AG04449 (cell line): ENCODE results near the gene PTPN11.
"Not testable (repeated sequence)": the region's sequence is repeated elsewhere in the genome, so short reads cannot be mapped to it uniquely, and the experiment has no call there.

Source experiments
- CTCF ChIA-PET: fragments of 350-600 bp; formaldehyde crosslinking; extraction: SDS; loops from one replicate; lab custom pipeline; 2021; ENCODE audit warnings: antibody characterized with exemption; lab: Yijun Ruan, JAX
- POLR2A ChIA-PET: fragments of 400-600, 350-600 bp; formaldehyde crosslinking; extraction: SDS; loops from one replicate; lab custom pipeline; 2020; ENCODE audit warnings: antibody characterized with exemption, inconsistent platforms; lab: Yijun Ruan, JAX
- DNase-seq: peaks from one replicate; pipeline ENCODE4 v3.0.0-alpha.2; 2010; ENCODE audit warnings: low read depth, low spot score
- H3K4me3 ChIP-seq: 2 replicates; pipeline ENCODE4 v1.5.1; 2011; ENCODE audit warnings: low read depth, mild to moderate bottlenecking, control low read depth, low read length
- CTCF ChIP-seq: IDR thresholded peaks from one replicate; pipeline ENCODE4 v1.5.1; 2011; ENCODE audit warnings: mild to moderate bottlenecking, moderate library complexity, low read length, control low read depth, inconsistent platforms; ENCODE audit not compliant: insufficient read depth; ENCODE audit errors: missing control alignments

PTPN11 gene

DNA sequence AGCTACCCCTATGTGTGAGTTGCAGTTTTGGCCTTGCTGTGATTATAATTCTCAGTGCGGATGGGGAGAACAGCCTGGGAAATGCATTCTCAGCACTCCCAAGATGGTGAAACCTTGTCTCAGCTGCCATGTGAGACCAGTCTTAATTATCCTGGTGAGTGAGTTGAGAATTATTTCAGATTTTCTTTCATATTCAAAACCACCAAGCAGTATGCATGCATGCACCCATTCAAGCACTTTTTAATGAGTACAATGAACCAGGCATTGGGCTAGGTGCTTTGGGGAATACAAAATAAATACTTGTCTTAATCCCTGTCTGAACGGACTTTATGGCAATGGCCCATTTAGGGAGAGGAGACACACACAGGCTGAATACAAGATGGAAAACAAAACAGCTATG, 94.7 kb downstream of the PTPN11 start:
- TF ChIP-seq CTCF, result no peak
- DNase-seq, result no peak
- ChIA-PET CTCF (no interaction called here), POLR2A (no interaction called here)
- no peak overlapping the region for H3K4me3 ChIP-seq

- ChIA-PET CTCF (no interaction called here), POLR2A (interaction anchor here (0.6 kb wide), 1 partner anchor 26 kb away, joined by 3 read pairs; no protein-coding TSS in a partner anchor)
- DNase-seq, result no peak
- TF ChIP-seq CTCF, result no peak
- H3K4me3 ChIP-seq, result no peak overlapping the region
These were observed 95.7 kb downstream of the PTPN11 start for GRCh38 chr12:112514456-112514855.

- no peak for TF ChIP-seq CTCF
- no peak for DNase-seq
- CTCF ChIA-PET, result no interaction called here
- POLR2A ChIA-PET, result interaction anchor here (0.6 kb wide), 1 partner anchor 27 kb away, joined by 3 read pairs; no protein-coding TSS in a partner anchor
- no peak overlapping the region for H3K4me3 ChIP-seq
These were observed 96.3 kb downstream of the PTPN11 start for GRCh38 chr12:112514926-112515642.

GRCh38 chr12:112515868-112516267, 97.1 kb downstream of the PTPN11 start:
- ChIA-PET CTCF (no interaction called here), POLR2A (no interaction called here)
- TF ChIP-seq CTCF, result no peak

DNA sequence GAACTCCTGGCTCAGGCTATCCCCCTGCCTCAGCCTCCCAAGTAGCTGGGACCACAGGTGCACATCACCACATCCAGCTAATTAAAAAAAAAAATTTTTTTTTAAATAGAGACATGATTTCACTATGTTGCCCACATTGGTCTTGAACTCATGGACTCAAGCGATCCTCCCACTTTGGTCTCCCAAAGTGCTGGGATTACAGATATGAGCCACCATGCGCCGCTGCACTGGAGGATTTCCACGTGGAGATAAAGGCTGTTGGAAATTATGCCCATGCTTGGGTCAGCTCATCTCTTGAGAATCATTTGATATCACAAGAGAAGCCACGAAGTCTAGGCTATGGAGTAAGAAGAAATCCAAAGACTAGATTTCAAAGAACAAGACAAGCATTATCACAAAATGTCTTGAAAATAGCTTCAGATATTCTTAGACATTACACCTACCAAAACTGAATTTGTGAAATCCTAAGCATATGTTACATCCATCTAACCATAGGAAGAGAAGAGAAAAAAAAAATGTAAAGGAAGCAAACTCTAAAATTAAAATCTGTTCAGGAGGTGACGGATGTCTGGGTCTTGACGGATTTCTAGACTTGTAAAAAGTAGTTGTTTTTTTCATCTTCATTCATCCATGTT, 99.1 kb downstream of the PTPN11 start:
- DNase-seq, result no peak
- no peak overlapping the region for H3K4me3 ChIP-seq
- ChIA-PET POLR2A (no interaction called here), CTCF (no interaction called here)
- no peak for TF ChIP-seq CTCF

More at GRCh38 chr12:112515868-112516267, 97.1 kb downstream of the PTPN11 start:
- DNase-seq, result no peak
- H3K4me3 ChIP-seq, result no peak overlapping the region

DNA sequence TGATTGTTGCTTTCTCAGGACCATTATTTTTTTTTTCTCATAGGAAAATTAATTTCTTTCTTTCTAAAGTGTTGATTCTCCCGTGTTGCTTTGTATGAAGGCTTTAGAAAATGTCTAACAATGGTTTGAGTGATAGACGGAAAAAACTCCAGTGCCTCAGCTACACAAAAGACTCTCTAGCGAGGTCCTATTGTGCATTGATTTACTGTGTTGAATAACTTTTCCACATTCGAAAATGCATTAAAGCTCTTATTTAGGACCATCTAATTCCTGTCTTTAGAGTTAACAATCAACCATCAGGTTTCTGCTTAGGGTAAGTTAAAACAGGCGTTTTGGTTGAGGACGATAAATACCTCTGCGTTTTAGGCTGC, 99.6 kb downstream of the PTPN11 start:
- no peak for TF ChIP-seq CTCF
- H3K4me3 ChIP-seq, result no peak overlapping the region
- no peak for DNase-seq
- ChIA-PET CTCF (no interaction called here), POLR2A (no interaction called here)

GRCh38 chr12:112519841-112520340, 101.1 kb downstream of the PTPN11 start:
- CTCF ChIA-PET, POLR2A ChIA-PET, H3K4me3 ChIP-seq, DNase-seq: not testable (repeated sequence)
